Measurements from ENCODE around the gene LRRC4.

The LRRC4 gene

GRCh38 chr7:127993317-127993716 is 37.9 kb downstream of the LRRC4 start:
- no peak for TF ChIP-seq ZFX (IDR thresholded peaks at IDR 0.05; ENCODE audit: borderline replicate concordance)
- TF ChIP-seq, protein P1, sequence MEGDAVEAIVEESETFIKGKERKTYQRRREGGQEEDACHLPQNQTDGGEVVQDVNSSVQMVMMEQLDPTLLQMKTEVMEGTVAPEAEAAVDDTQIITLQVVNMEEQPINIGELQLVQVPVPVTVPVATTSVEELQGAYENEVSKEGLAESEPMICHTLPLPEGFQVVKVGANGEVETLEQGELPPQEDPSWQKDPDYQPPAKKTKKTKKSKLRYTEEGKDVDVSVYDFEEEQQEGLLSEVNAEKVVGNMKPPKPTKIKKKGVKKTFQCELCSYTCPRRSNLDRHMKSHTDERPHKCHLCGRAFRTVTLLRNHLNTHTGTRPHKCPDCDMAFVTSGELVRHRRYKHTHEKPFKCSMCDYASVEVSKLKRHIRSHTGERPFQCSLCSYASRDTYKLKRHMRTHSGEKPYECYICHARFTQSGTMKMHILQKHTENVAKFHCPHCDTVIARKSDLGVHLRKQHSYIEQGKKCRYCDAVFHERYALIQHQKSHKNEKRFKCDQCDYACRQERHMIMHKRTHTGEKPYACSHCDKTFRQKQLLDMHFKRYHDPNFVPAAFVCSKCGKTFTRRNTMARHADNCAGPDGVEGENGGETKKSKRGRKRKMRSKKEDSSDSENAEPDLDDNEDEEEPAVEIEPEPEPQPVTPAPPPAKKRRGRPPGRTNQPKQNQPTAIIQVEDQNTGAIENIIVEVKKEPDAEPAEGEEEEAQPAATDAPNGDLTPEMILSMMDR (IDR thresholded peaks at IDR 0.05): no peak
- H3K27ac ChIP-seq: no peak overlapping the region

- TF ChIP-seq, protein P1 (IDR thresholded peaks at IDR 0.05): no peak
- no peak for TF ChIP-seq ZFX (IDR thresholded peaks at IDR 0.05; ENCODE audit: borderline replicate concordance)
These were observed 42.5 kb downstream of the LRRC4 start for GRCh38 chr7:127988751-127989150.

GRCh38 chr7:127986581-127987521 is 44.4 kb downstream of the LRRC4 start:
- no peak overlapping the region for H3K27ac ChIP-seq
- TF ChIP-seq ZFX (IDR thresholded peaks at IDR 0.05; ENCODE audit: borderline replicate concordance): no peak
- TF ChIP-seq, protein P1 (IDR thresholded peaks at IDR 0.05): no peak

More at GRCh38 chr7:127988751-127989150, 42.5 kb downstream of the LRRC4 start:
- no peak overlapping the region for H3K27ac ChIP-seq

GRCh38 chr7:127983804-127984332 is 47.4 kb downstream of the LRRC4 start:
- TF ChIP-seq, protein P1 (IDR thresholded peaks at IDR 0.05): no peak
- TF ChIP-seq ZFX (IDR thresholded peaks at IDR 0.05; ENCODE audit: borderline replicate concordance): no peak
- no peak overlapping the region for H3K27ac ChIP-seq

- H3K27ac ChIP-seq: no peak overlapping the region
- no peak for TF ChIP-seq ZFX (IDR thresholded peaks at IDR 0.05; ENCODE audit: borderline replicate concordance)
- TF ChIP-seq, protein P1 (IDR thresholded peaks at IDR 0.05): no peak
These were observed 49.3 kb downstream of the LRRC4 start for GRCh38 chr7:127981965-127982364.

DNA sequence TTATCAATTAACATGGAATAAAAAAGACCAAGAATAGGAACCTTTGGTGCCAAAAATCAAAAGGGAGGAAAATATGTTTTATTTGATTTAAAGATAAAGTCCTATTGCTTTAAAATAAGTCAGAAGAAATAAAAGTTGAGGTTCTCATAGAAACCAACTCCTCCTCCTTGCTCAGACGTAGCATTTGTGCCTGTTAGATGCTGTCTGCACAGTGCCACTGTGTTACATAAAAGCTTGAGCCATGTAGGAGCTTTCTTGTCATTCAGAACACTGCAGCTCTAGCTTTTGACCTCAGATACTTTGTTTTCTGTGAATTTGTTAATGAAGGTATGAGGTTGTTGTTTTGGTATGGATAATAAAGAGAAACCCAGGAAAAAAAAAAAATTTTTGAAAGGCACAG is 50.3 kb downstream of the LRRC4 start:
- no peak overlapping the region for H3K27ac ChIP-seq
- TF ChIP-seq, protein P1 (IDR thresholded peaks at IDR 0.05): no peak
- no peak for TF ChIP-seq ZFX (IDR thresholded peaks at IDR 0.05; ENCODE audit: borderline replicate concordance)

DNA sequence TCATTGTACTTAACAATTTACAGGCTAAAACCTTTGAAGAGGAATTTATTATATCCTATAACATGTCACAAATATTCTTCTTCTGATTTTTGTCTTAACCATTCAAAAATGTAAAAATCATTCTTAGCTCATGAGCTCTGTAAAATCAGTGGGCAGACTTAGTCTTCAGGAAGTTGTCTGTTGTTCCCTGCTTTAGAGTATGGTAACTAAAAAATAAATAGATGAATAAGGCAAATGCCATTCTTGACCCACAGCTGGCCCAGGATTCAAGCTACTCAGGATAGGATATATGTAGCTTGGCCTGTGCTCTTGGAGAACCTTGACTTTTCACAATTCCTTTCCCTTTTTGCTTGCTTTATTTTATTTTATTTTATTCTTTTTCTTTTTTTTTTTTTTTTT is 51.5 kb downstream of the LRRC4 start:
- no peak overlapping the region for H3K27ac ChIP-seq
- TF ChIP-seq, protein P1 (IDR thresholded peaks at IDR 0.05): no peak
- no peak for TF ChIP-seq ZFX (IDR thresholded peaks at IDR 0.05; ENCODE audit: borderline replicate concordance)
